Frontal cortex (tissue), 4 donors: ENCODE measurements around the gene ZNF774. TPM values are rescaled to one million over a fixed set of nuclear protein-coding genes. Genes with fewer than 3 reads are reported as not detected.
"Not testable (repeated sequence)": the region's sequence is repeated elsewhere in the genome, so short reads cannot be mapped to it uniquely, and the experiment has no call there.

ENCODE experiments used
- DNase-seq, 2 donors: peaks; one replicate each; pipeline ENCODE4 v3.0.0; 2012; ENCODE audit warnings: low spot score in 2 of 2
- FAIRE-seq: peaks from 2 replicates; lab custom pipeline; 2012; peaks lifted over from hg19 to GRCh38; lab: Jason Lieb, UNC
- total RNA-seq: library from RNA; depleted of rRNA; stranded (reverse); fragments of >200 nt; gene quantifications from one replicate; pipeline ENCODE4 v1.2.3, GENCODE V29; 2014
- donor health status: control.
- donor health status: control.
- donor health status: control.

ZNF774 gene
- total RNA-seq, 1 donor from 2014 or later: 4.5 TPM

DNA sequence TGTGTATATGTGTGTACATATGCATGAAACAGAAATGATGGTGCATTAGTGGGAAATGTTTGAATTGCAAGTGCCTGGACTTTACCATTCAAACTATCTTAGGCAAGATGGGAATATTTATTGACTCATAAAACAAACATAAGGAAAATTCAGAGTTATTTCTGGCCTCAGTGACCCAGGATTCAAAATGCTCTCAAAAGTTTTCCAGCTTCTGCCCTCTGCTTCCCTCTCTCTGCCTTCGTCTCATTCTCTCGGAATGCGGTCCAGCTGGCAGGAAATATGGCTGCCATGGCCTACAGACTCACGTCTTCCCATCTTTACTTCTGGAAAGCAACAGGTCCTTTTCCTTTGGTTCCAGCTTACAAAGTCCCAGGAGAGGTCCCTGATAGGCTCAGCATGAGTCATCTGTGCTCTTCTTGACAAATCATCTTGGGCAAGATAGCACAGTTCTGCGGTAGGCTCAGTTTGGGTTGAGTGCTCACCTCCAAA is 8.7 kb upstream of the ZNF774 start:
- FAIRE-seq (no peak), DNase-seq (no peak)

DNA sequence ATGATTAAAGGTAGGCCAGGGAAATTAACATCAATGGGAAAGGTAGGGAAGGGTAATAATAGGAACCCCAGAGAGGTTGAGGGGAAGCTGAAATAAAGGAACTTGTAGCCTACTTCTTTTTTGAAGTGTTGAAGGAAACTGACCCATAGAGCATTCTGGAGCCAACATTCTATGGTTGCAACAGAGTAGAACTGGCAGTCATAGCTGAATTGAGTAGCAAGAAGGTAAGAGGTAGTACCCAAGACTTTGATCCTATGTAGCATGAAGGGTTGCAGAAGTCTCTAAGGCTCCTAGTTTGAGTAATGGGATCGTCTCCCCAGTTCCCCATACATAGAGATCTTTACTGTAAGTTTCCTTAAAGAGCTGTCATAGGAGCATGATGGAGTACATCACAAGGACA is 7.4 kb upstream of the ZNF774 start:
- DNase-seq: no peak
- no peak for FAIRE-seq

DNA sequence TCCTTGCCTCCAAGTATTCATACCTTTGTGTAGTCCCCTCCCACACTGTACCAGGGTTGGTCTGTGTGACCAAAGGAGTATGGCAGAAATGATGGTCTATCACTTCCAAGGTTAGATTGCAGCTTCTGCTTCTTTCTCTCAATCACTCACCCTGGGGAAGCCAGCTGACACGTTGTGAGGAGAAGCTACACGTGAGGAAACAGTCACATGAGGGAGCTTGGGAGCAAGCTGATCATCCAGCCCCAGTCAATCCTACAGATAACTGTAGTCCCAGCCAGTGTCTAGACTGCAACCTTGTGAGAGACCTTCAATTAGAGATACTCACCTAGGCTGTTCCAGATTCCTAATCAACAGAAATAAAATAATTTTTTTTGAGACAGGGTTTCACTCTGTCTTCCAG is 6.2 kb upstream of the ZNF774 start:
- no peak for FAIRE-seq
- DNase-seq: no peak

DNA sequence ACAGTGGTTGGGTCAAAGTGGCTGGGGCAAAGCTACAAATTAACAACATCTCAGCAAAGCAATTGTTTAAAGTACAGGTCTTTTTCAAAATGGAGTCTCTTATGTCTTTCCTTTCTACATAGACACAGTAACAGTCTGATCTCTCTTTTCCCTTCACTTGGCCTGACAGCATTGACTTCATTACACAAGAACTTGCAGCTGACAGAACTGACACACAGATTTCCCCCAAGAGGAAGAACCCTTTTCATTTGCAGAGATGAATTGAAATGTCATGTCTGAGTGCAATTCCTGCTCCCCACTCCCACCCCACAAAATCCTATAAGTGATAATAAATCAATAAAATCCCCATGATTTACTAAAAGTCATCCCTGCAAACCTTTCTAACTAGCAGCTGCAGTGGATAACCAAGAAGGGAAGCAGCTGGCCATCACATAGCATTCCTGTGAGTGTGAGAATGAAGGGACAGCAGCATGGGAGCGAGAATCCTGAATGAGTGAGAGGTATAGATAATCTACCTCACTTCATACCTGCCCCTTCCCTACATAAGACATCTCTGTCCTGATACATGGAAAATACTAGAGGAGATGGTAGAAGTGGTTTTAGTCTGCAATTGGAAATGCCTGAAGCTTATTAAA is 4.5 kb upstream of the ZNF774 start:
- not testable (repeated sequence) for DNase-seq, FAIRE-seq

DNA sequence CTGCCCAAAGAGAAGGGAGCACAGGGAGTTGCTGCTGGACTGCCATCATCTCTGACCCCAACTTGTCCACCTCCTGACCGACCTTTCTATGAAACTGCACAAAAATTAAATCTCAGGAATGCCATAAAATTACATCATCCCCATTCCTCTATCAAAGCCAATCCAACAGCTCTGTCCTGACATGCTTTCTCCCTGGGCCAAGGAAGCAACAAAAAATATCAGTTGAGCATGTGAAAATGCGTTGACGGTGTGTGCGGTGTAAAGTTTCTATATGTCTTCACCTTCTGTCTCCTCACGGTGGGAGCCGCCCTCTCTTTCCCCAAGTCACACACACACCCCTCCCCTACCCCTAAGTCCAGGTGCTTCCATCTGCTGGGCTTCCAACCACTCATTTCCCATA is 3.6 kb upstream of the ZNF774 start:
- DNase-seq: no peak

DNA sequence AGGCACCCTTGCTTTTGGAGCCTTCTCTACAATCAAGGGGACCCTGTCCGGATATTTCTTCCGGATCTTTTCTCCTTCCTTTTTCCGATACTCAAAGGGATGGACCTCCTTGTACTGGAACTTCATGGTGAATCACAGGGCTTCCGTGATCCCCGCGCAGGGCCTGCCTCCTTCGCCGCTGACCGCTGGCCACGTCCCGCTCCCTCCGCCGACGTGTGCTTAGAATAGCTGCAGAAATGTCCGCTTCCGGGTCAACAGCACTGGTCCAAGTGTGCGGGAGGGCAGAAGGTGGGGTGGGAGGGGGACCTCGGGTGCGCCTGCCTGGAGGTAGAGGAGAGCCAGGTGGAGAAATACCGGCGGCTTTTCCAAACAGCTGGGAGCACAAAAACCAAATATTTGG is 3.0 kb upstream of the ZNF774 start:
- FAIRE-seq: no peak
- no peak for DNase-seq

More for the DNA sequence above, 3.6 kb upstream of the ZNF774 start:
- no peak for FAIRE-seq

DNA sequence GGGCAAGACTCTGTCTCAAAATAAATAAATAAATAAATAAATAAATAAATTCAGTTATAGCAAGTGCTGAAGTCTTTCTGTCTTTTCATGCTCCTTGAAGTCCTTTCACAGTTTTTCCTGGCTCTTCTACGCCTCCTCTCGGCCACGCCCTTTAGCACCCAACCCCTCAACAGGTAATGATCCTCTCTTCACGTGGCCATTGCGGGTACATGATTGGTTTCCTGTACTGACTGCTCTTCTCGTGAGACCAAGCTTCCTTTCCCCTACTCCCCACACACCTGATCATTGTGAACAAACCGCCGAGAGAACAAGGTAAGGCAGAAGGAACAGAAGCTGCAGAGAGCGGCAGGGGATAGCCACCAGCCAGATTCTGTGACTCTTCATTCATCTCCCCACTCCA is 2.3 kb upstream of the ZNF774 start:
- no peak for FAIRE-seq
- DNase-seq: no peak

DNA sequence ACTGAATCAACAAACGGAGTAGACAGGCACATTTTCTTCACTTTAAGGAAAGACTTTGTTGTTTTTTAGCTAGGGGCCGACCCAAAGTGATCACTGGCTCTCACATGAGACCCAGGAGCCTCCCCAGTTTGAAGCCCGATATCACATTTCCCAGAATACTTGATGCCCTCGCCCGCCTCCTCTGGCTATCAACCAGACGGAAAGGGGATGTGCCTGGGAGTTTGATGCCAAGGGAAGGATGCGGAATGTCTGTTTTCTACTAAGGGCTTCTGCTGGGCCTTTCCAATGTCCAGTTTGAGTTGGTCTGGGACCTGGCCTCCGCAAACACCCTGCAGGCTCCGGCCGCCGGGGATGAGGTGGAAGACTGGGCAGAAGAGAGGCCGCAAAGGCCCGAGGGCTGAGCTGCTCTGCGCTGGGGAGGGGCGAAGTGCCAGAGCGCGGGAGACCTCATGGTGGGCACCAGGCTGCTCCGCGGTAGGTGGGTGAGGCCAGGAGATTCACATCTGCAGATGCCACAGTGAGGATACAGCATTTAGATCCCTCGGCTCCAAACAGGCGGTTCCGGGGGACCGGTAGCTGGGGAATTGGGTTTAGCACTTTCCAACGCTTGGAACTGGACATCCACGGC is 491 bp upstream of the ZNF774 start:
- no peak for FAIRE-seq

DNA sequence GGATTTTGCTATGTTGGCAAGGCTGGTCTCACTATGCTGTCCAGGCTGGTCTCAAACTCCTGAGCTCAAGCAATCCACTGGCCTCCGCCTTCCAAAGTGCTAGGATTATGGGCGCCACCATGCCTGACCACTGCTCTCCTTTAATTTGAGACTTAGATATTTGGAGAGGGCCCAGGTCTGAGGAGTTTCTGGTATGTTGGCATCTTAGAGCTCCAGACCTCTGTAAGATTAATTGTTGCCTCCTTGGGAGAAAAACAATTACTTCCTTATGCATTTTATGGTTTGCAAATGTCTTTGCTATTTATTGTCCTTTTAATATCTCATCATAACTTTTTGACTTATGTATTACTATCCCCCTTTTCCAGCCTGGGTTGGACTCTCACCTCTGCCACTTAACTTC is 2.9 kb downstream of the ZNF774 start:
- FAIRE-seq (no peak), DNase-seq (no peak)

More for the DNA sequence above, 491 bp upstream of the ZNF774 start:
- no peak for DNase-seq

DNA sequence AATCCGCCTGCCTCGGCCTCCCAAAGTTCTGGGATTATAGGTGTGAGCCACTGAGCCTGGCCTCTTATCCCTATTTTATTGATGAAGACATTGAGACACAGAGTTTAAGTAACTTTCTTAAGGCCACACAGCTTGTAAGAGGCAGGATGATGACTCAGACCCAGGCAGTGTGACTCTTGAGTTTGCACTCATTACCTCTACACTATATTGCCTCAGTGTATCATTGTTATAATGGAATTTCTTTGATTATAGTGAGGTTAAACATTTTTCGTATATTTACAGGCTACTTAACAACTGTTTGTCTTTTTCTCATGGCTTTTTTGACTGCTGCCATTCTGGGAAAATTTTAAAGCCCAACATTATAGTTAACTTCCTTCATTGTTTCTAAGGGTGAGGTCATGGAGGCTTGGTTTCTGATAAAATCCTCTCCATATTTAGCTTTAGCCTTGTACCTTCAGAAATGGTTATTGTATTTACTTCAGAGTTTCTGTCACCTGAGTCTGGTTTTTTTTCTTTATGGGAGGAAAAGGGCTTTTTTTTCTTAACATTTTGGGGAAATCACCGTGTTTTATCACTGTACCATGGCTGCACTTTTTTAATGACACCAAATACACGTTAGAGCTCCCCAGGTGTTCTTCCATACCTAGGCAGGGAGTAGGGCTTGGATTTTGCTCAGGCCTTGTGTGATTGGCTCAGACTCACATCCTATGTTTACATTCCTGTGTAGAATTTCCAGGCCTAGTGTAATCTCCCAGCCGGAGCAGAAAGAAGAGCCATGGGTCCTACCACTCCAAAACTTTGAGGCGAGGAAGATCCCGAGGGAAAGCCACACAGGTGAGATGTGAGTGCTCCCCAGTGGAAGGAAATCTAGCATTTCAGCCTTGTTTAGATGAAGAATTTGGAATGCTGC is 6.3 kb downstream of the ZNF774 start:
- FAIRE-seq: no peak
- no peak for DNase-seq

DNA sequence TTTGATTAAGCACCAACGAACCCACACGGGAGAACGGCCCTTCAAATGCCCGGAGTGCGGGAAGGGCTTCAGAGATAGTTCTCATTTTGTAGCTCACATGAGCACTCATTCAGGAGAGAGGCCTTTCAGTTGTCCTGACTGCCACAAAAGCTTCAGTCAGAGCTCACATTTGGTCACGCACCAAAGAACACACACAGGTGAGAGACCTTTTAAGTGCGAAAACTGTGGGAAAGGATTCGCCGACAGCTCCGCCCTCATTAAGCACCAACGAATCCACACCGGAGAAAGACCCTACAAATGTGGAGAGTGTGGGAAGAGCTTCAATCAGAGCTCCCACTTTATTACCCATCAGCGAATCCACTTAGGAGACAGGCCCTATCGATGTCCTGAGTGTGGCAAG is 8.7 kb downstream of the ZNF774 start:
- FAIRE-seq: no peak
- DNase-seq: no peak

DNA sequence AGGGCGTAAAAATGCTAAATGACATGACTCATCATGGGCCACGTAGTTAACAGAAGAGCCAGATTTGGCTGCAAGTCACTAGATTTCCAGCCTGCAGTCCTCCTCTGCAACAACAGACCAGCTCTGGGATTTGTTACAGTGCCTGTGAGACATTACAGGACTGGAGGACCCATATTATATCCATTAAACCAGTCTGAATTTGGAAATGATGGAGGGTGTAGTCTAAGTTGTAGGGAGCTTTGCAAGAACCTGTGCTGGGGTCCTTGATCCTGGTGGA is 10.8 kb downstream of the ZNF774 start:
- DNase-seq: no peak
- FAIRE-seq: no peak

DNA sequence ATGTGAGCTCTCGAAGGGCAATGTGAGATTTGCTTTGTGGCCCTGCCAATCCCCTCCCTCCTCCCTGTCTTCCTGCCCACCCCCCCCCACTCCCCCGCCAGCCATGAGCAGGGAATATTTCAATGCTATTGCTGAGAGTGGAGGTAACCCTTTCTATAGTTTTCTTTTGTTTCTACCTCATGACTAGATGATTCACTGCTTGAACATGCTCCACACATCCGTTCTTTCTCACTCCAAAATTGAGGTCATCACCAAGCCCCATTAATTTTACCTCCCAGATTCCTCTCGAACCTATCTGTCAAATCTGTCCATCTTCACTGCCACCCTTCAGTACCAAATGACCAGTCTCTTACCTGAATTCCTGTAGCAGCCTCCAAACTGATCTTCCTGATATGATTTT is 12.2 kb downstream of the ZNF774 start:
- no peak for FAIRE-seq

DNA sequence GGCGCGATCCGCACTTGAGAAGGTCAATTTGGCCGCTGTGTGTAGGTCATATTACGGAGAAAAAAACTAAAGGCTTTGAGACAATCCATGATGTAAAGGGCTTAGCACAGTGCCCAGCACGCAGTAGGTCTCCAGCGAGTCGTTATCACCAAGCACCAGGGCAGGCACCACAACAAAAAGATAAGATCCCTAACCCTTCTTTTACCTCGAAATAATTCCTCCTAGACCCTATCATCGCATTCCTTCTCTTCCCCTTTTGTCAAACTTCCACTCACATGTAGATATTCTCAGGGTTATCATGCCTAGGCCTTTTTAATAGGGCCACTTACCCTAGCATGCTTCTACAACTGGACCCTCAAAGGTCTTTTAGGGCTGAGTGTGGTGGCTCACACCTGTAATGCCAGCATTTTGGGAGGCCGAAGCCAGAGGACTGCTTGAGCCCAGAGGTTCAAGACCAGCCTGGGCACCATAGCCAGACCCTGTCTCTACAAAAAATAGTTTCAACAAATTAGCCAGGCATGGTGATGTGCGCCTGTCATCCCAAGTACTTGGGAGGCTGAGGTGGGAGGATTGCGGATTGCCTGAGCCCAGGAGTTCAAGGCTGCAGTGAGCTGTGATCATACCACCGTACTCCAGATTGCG is 13.5 kb downstream of the ZNF774 start:
- FAIRE-seq: no peak

More for the DNA sequence above, 12.2 kb downstream of the ZNF774 start:
- DNase-seq: no peak

DNA sequence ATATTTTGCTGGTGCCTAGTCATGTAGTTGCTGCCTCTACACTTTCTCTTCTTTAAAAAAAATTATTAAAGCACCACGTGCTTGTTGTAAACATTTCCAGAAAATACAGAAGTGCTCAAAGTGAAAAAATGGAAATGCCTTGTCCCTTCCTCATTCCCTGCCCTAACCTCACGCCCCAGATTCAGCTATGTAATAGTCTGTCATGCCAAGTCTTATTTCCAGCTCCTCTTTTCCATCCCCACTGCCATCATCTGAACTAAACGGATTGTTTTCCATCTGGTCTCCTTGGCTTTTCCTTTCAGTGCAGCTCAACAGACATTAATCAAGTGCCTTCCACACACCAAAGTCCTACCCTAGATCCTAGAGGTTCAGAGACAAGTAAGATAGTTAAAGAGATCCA is 15.5 kb downstream of the ZNF774 start:
- FAIRE-seq: no peak
- DNase-seq: no peak

More for the DNA sequence above, 13.5 kb downstream of the ZNF774 start:
- no peak for DNase-seq

DNA sequence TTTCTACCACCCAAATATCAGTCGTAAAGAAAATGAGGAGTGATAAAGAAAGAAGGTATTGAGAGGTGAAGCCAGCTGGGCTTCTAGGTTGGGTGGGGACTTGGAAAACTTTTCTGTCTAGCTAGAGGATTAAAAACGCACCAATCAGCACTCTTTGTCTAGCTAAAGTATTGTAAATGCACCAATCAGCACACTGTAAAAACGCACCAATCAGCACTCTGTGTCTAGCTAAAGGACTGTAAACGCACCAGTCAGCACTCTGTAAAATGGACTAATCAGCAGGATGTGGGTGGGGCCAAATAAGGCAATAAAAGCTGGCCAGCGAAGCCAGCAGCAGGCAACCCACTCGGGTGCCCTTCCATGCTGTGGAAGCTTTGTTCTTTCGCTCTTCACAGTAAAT is 23.0 kb downstream of the ZNF774 start:
- no peak for FAIRE-seq
- no peak for DNase-seq

DNA sequence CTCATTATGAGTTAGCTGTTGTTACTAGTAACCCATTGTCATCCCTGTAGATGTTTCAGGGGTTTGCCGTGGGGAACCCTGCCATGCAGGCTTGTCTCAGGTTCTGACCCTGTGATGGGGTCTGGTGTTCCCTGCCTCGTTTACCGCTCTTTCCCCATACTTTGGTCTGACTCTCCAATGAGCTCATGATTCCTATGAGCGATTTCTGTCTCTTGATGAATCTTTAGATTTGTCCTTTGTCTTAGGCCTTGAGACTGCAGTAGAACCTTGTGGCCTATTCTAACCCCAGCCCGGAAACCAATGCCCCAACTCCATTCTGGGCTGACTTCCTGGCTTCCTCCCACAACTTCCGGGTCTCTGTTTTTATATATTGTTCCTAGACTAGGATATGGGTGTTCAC is 24.7 kb downstream of the ZNF774 start:
- no peak for FAIRE-seq
- DNase-seq: no peak

DNA sequence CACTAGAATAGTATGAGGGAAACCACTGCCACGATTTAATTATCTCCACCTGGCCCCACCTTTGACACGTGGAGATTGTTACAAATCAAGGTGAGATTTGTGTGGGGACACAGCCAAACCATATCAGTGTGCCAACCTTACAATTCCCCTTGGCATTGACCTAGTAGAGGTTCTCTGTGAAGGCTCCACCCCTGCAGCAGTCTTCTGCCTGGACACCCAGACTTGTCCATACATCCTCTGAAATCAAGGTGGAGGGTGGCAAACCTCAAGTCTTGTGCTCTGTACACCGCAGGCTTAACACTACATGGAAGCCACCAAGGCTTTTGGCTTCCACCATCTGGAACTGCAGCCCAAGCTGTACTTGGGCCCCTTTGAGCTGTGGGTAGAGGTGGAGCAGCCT is 27.2 kb downstream of the ZNF774 start:
- FAIRE-seq: no peak

DNA sequence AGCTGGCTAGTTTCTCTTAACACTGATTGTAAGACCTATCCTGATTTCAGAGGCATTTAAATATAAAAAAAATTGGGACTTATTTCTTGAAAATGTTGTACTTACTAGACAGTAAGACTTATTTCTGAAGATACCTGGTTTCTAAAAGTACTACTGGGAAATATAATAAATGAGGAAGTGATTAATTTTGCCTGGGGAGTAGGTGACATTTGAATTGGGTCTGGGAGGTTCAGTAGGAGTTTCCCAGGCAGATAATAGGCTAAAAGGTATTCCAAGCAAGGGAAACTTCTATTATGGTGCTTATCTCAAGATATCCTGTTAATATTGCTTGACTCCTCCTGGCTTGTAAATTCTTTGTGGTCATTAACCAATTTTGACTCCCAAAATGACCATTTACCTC is 29.4 kb downstream of the ZNF774 start:
- FAIRE-seq: no peak

More for the DNA sequence above, 27.2 kb downstream of the ZNF774 start:
- no peak for DNase-seq

DNA sequence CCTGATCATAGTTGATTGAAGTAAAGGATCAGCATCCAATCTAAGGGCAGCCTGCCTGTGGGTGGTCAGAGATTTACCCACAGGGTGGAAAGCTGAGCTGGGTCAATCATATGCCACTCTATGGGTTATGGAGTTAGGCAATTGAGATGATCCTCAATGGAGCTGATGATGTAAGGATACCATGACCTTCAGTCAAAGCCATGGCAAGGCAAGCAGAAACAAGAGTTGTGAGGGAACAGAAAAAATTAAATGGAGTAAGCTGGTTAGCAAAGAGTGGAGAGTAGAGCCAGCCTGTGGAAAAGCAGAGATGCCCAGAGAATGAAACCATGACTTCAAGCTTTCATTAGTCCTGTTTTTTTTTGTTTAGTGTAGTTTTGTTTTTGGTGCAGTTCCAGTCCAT is 30.2 kb downstream of the ZNF774 start:
- no peak for FAIRE-seq
- DNase-seq: no peak

More for the DNA sequence above, 29.4 kb downstream of the ZNF774 start:
- no peak for DNase-seq
